Left cardiac atrium (tissue), 4 donors: ENCODE data around the gene NMUR1. TPM values are rescaled to one million over a fixed set of nuclear protein-coding genes. Genes with fewer than 3 reads are reported as not detected.

ENCODE experiments used
- ATAC-seq, 2 donors: fragments of 200-7000 bp; cut with Tn5 transposase; one replicate each; pipeline ENCODE4 v1.9.1; 2020; ENCODE audit warnings: mild to moderate bottlenecking in 2 of 2, moderate library complexity in 2 of 2
- DNase-seq: peaks from one replicate; pipeline ENCODE4 v3.0.0-alpha.2; 2020
- intact Hi-C, 2 donors: fragments of 100-400 bp; cut with DNase I; formaldehyde crosslinking; loops; one replicate each; pipeline versions ENCODE4 v1.14.1 to v1.15.1; 2022 to 2023
- total RNA-seq, 2 donors: library from RNA; stranded (reverse); fragmentation: NEBNext Ultra II Directional; extraction: Animal tissue kit (Norgen Biotek cat#: 25700); gene quantifications; one replicate each; pipeline ENCODE4 v1.2.1, GENCODE V29; 2021
- donor health status: DM: no; HTN: yes; CAD: no.
- donor health status: DM: no; HTN: yes; CAD: no; lungs with severe emphysema.
- donor health status: DM: yes; HTN: yes; CAD: no.
- donor health status: Dilated cardiomyopathy.

Gene NMUR1
- total RNA-seq, 2 donors from 2014 or later: 0.34 to 0.74 TPM

DNA sequence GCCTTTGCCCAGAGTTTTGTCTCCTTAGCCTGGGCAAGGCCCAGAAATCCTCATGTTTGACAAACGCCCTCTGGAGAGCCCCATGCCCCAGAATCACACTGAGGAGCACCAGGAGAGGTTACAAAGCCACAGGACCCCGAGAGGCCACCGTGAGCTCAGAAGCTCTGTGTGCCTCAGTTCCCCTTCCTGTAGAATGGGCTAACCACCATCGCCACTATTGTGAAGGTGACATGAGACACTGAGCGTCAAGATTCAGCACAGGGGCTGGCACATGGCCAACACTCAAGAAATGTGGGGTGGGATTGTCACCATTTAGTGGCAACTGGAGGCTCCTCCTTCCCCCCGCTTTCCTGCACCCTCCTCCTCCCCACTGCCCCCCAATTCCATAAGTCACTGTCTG, 1.2 kb upstream of the NMUR1 start:
- intact Hi-C loops: no loop called here
- DNase-seq: no peak

DNA sequence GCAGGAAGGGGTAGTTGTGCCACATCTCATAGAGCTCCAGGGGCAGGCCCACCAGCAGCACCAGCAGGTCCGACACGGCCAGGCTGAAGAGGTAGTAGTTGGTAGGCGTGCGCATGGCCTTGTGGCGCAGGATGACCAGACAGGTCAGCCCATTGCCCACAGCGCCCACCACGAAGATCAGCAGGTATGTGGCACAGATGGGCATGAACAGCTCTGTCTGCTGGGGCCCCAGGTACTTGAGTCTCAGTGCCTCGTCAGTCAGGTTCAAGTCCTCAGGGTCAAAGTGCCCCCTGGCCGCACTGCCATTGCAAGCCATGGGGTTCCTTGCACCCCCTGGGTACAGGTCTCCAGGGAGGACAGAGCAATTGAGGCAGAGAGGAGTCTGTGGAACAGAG, 1.6 kb downstream of the NMUR1 start:
- DNase-seq (no peak), ATAC-seq (no peak)
- intact Hi-C loops: no loop called here

More for the DNA sequence above, 1.2 kb upstream of the NMUR1 start:
- no peak for ATAC-seq

DNA sequence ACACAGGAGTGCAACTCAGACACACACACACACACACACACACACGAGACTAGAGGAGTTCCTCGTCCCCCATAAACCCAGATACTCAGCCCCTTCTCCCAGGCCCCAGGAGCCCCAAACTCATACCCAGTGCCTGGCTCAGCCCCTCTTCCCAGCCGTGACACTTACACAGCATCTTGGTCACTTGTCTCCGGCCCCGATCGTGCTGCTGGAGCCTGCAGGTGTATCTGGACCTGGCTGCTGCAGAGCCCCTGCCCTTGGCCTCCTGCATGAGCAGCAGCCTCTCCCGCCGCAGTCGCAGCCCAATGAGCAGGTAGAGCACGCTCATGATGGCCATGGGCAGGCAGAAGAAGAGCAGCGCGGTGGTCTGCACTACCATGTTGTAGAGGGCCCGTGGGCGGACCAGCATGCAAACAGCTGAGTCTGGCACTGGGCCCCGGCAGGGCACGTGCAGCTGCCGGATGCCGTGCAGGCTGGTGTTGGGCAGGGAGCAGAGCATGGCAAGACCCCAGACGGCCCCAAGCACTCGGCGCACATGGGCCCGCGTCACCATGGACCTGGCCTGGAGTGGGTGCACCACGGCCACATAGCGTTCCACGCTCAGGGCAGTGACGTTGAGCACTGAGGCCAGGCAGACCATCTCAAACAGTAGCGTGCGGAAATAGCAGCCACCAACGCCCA, 2.1 kb downstream of the NMUR1 start:
- ATAC-seq (no peak), DNase-seq (no peak)
- intact Hi-C loops: no loop called here

GRCh38 chr2:231527091-231527395, 3.2 kb downstream of the NMUR1 start:
- DNase-seq: no peak
- ATAC-seq: no peak
- intact Hi-C loops: no loop called here

GRCh38 chr2:231526341-231527090, 3.7 kb downstream of the NMUR1 start:
- DNase-seq (no peak), ATAC-seq (no peak)
- intact Hi-C loops: no loop called here

- intact Hi-C loops: no loop called here
- no peak for DNase-seq
- ATAC-seq: no peak
These were observed 4.7 kb downstream of the NMUR1 start for GRCh38 chr2:231525248-231526163.

DNA sequence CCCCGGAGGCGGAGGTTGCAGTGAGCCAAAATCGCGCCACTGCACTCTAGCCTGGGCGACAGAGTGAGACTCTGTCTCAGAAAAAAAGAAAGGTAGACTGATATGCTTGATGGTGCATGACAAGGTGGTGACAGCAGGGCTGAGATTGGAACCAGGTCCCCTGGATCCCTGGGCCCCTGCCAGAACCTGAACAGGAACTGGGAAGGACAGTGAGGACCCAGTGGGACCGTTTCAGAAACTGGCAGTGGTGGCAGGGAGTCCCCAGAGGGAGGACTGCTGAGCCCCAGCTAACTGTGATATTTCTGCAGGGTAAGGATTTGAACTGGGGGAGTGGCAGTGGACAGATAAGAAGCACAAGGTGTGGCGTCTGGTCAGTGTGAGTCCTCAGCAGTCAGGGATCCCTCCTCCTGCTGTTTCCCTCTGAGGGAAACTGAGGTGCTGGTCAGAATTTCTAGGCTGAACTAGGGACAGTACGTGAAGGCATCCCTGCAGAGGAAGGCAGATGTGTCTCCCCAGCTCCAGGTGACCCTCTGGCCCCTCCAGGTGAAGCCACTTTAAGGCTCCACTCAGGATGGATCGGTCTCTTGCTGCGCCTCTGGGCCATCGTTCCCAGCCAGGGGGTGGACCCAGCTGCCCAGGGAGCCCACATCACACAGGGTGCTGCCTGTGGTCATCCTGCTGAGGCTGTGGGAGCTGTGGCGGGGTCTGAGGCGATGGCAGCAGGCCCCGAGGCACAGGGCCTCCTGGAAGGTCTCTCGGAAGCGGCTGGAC, 5.6 kb downstream of the NMUR1 start:
- no peak for DNase-seq
- no peak for ATAC-seq
- intact Hi-C loops: no loop called here

- ATAC-seq: peak in 1 of 2 donors; percentile 27
- intact Hi-C loops: no loop called here
- DNase-seq: no peak
These were observed 6.6 kb downstream of the NMUR1 start for GRCh38 chr2:231523451-231524285.

DNA sequence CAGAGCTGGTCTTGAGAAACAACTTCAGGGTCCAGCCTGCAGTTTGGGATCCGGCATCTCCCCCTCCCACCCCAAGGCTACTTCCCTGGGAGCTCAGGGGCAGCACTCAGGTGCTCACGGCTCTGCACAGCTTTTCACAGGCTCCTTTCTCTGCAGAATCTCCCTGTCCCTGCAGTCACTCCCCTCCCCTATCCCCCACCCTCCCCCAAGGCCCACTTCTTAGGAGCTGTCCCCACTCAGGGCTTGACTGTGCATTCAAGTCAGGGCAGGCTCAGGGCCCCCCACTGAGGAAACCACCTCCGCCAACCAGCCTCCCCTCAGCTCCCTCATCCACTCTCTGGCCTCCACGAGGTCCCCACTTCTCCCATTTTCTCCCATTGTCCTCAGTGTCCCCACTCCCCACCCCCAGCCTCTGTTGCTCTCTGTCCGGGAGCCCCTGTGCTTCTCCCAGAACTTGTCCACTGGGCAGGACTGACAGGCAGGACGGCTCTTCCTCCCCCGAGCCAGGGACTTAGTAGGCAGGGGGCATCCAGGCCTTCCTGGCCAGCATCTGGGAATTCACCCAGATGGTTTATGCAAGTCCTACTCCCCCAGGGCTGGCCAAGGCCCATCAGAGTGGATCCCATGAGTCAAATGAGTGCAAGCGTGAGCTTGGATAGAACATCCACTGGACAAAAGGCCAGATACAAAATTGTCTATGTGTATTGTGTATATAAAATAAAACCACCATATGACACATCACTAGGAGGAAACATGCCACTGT, 7.6 kb downstream of the NMUR1 start:
- ATAC-seq: peak in 1 of 2 donors; percentile 74
- intact Hi-C loops: no loop called here
- no peak for DNase-seq

GRCh38 chr2:231521443-231521842, 8.8 kb downstream of the NMUR1 start:
- ATAC-seq: no peak
- no peak for DNase-seq
- intact Hi-C loops: no loop called here

DNA sequence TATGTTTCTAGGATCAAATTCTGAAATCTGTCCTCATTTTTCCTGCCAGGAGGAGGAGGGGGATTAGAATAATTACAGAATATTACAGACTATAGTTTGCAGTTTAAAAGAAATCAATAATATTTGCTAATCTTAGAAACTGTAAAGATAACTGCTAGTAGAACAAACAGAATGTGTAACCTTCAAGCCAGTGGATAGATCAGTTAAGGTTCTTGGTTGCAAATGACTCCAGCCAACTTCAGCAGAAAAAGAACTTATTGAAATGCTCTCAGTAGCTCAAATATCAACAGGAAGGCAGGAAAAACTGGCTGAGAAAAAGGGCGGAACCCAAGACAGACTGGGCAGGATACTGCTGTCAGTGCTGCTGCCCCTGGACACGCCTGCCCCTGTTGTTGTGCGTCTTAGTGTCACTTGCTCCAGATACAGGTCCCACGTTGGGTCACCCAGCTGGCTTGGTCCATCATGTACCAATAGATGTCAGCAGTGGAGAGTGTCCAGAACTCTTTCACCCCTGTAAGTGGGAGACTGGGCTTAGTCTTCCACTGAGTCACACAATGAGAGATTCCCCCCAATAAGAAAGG, 10.2 kb downstream of the NMUR1 start:
- no peak for DNase-seq
- intact Hi-C loops: loop anchor here (5.0 kb wide), 1 partner anchor 37 kb away; no protein-coding TSS in a partner anchor
- peak in 1 of 2 donors; percentile 7 for ATAC-seq

- intact Hi-C loops: loop anchor here (5.0 kb wide), 1 partner anchor 39 kb away; no protein-coding TSS in a partner anchor
- no peak for ATAC-seq
- no peak for DNase-seq
These were observed 11.5 kb downstream of the NMUR1 start for GRCh38 chr2:231518771-231519170.

DNA sequence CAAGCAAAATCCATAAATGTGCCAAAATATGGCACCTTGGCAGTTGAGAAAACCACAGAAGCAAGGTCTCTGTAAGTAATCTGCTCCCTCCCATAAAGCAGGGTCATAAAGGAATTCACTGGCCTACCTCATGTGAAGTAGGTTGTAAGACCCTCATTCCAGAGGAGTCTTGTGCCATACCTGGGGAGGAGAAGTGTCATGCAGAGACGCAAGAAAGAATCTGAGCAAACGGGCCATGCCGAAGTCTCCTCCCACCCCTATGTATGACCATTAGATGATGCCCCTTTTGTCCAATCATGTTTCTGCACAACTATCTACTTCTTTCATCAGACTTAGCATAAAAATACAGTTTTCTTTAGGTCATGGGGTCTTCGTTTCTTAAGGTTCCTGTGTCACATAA, 14.6 kb downstream of the NMUR1 start:
- no peak for DNase-seq
- no peak for ATAC-seq
- intact Hi-C loops: loop anchor here (5.0 kb wide), 1 partner anchor 42 kb away; no protein-coding TSS in a partner anchor

DNA sequence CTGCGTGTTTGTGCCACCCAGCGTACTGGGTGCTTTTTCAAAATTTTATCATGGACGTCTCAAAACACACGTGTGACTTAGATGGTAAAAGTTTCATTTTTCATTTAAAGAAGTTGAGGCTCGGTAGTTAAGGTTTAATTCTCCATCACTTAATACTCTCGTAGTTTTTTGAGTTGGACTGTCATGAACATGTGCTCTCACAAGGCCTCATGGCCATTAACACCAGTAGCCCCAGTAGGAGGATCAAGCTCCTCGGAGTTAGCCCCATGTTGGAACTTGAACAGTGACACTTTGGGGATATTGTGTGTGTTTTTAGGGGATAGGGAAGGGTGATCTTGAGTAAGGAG, 15.3 kb downstream of the NMUR1 start:
- ATAC-seq: no peak
- no peak for DNase-seq
- intact Hi-C loops: loop anchor here (5.0 kb wide), 2 partner anchors 42 to 87 kb away; no protein-coding TSS in a partner anchor

GRCh38 chr2:231514225-231514950, 15.9 kb downstream of the NMUR1 start:
- intact Hi-C loops: loop anchor here in 1 of 2 donors (5.0 kb wide), 1 partner anchor 88 kb away; no protein-coding TSS in a partner anchor
- DNase-seq: peak; percentile 99
- peak; percentile 100 for ATAC-seq

DNA sequence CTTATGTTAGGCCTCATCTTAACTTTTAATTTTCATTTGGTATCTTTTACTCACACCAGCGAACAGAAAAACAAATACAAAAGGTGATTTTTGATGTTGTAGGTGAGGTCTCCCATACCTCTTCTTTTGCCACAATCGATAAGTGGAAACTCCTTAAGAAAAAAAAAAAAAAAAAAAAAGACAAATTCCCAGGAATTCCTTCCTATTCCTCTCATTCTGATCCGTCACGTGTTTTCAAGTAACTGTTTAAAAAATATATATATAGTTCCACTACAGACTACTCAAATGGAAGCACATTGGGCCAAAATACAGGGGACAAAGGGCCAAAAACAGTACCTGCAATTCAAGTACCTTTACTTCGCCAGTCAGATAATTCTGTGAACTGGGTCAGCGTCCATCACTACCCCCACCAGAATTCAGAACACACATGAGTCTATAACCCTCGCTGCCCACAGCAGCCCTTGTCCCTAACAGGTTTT, 16.5 kb downstream of the NMUR1 start:
- DNase-seq (no peak), ATAC-seq (no peak)
- intact Hi-C loops: loop anchor here in 1 of 2 donors (5.0 kb wide), 1 partner anchor 89 kb away; no protein-coding TSS in a partner anchor
